Measurements from ENCODE around the gene UTP4.
"Not testable (repeated sequence)": the region's sequence is repeated elsewhere in the genome, so short reads cannot be mapped to it uniquely, and the experiment has no call there.

UTP4 gene

DNA sequence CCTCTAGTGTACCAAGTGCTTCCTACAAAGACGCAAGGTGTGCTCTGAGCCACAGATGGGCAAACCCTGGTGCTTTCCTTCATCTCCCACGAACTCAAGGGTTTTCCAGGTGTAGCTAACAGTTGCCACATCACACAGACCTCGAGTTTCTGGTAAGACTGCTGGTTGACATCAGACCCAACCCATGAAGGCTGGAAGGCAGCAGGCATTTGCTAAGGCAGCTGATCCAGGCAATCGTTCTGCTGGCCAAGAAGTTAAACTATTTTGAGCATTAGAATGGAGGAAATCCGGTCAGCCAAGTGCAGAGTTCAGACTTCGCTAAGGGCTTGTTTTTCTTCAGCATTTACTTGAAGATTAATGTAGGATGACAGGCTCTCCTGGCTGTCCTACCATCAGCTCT is 15.5 kb upstream of the UTP4 start:
- Histone ChIP-seq H3K4me1 (no peaks in the 10 kb centered on the region), H3K27me3 (no peaks in the 10 kb centered on the region), H3K36me3 (peaks cover 39% of the 10 kb centered on the region), H3K9me3 (no peaks in the 10 kb centered on the region), H3K4me3 (ENCODE audit: low read depth, low read length) (no peak overlapping the region)
- DNase-seq, result no peak
- TF ChIP-seq, protein P1, sequence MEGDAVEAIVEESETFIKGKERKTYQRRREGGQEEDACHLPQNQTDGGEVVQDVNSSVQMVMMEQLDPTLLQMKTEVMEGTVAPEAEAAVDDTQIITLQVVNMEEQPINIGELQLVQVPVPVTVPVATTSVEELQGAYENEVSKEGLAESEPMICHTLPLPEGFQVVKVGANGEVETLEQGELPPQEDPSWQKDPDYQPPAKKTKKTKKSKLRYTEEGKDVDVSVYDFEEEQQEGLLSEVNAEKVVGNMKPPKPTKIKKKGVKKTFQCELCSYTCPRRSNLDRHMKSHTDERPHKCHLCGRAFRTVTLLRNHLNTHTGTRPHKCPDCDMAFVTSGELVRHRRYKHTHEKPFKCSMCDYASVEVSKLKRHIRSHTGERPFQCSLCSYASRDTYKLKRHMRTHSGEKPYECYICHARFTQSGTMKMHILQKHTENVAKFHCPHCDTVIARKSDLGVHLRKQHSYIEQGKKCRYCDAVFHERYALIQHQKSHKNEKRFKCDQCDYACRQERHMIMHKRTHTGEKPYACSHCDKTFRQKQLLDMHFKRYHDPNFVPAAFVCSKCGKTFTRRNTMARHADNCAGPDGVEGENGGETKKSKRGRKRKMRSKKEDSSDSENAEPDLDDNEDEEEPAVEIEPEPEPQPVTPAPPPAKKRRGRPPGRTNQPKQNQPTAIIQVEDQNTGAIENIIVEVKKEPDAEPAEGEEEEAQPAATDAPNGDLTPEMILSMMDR (IDR thresholded peaks at IDR 0.05; ENCODE audit: low read depth, low read length), result no peak

DNA sequence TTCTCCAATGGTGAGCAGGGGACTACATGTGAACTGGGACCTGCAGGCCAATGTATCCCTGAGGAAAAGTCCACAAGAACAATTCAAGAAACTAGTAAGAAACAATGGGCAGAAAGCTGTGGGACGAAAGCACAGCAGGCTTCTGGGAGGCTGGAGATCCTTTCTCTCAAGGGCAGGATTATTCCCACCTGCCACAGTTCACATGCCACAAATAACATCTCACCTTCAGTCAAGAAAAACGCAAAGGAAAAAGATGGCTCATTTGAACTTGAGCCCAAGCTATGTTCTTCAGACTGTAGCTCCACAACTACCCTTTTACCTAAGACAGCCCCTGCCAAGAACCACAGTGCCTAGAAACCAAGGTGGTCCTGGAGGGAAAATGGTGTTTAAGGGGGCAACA is 14.0 kb upstream of the UTP4 start:
- TF ChIP-seq, protein P1 (IDR thresholded peaks at IDR 0.05; ENCODE audit: low read depth, low read length), result no peak
- Histone ChIP-seq H3K9me3 (no peaks in the 10 kb centered on the region), H3K27me3 (no peaks in the 10 kb centered on the region), H3K4me1 (no peaks in the 10 kb centered on the region), H3K4me3 (ENCODE audit: low read depth, low read length) (no peak overlapping the region), H3K36me3 (peaks cover 40% of the 10 kb centered on the region)
- DNase-seq, result no peak

DNA sequence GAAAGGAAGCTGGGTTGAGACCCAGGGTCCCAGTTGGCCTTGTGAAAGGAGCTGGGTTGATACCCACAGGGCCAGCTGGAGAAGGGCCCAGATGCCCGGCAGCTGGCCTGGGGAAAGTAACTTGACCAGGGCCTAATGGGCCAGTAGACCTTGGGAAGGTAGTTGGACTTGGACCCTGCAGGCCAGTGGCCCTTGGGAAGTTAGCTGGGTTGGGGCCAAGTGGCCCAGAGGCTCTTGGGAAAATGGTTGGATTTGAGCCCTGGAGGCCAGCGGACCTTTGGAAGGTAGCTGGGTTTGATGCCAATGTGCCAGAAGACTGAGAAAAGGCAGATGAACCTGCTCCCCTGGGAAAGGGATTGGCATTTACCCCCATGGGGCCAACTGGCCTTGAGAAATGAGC is 13.5 kb upstream of the UTP4 start:
- no peak overlapping the region for H3K4me3 ChIP-seq (ENCODE audit: low read depth, low read length)
- peaks cover 40% of the 10 kb centered on the region for H3K36me3 ChIP-seq
- H3K9me3 ChIP-seq, result no peaks in the 10 kb centered on the region
- no peaks in the 10 kb centered on the region for H3K27me3 ChIP-seq
- no peak for DNase-seq
- H3K4me1 ChIP-seq, result no peaks in the 10 kb centered on the region
- TF ChIP-seq, protein P1 (IDR thresholded peaks at IDR 0.05; ENCODE audit: low read depth, low read length), result no peak

DNA sequence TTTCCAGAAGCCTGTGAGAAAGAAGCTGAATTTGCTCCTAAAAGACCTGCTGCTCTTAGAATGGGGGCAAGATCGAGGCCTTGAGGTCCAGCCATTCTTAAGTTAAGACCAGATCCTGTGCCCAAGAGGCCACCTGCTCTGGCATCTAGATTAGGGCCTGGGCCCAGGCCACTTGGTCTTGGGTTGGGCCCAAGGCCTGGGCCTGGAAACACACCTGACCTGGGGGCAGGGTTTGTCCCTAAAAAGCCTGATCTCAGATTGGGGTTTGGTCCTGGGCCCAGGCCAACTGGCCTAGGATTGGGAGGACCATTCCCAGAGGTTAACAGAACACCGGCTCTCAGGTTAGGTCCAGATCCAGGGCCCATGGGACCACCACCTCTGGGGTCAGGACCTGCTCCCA is 12.9 kb upstream of the UTP4 start:
- peaks cover 40% of the 10 kb centered on the region for H3K36me3 ChIP-seq
- H3K4me1 ChIP-seq, result no peaks in the 10 kb centered on the region
- H3K4me3 ChIP-seq (ENCODE audit: low read depth, low read length), result no peak overlapping the region
- TF ChIP-seq, protein P1 (IDR thresholded peaks at IDR 0.05; ENCODE audit: low read depth, low read length), result no peak
- H3K9me3 ChIP-seq, result no peaks in the 10 kb centered on the region
- DNase-seq, result no peak
- H3K27me3 ChIP-seq, result no peaks in the 10 kb centered on the region

DNA sequence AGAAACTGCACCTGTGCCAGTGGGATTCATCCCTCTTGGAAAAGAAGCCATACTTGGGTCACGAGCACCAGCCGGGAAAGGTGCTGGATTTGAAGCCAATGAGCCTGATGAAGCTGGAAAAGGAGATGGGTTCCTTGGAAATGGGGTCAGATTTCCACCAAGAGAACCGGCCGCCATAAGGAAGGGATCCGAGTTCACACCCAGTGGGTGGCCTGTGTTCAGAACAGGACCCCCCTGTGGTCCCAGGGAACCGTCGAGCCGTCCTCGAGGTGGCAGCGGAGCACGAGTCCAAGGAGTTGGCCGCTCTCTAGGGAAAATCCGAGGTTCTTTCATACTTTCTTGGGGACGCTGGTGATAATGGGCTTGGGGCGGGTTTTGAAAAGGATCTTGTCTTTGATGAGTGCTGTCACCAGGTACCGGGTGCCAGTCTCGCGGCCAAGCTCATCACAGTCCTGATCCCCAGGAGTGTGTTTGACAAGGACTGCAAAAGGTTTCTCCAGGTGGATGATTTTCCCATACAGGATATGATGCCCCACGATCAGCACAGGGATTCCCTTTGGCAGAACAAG is 12.3 kb upstream of the UTP4 start:
- Histone ChIP-seq H3K27me3 (no peaks in the 10 kb centered on the region), H3K36me3 (peaks cover 40% of the 10 kb centered on the region), H3K4me1 (no peaks in the 10 kb centered on the region), H3K9me3 (no peaks in the 10 kb centered on the region), H3K4me3 (ENCODE audit: low read depth, low read length) (no peak overlapping the region)
- no peak for DNase-seq
- TF ChIP-seq, protein P1 (IDR thresholded peaks at IDR 0.05; ENCODE audit: low read depth, low read length), result no peak

DNA sequence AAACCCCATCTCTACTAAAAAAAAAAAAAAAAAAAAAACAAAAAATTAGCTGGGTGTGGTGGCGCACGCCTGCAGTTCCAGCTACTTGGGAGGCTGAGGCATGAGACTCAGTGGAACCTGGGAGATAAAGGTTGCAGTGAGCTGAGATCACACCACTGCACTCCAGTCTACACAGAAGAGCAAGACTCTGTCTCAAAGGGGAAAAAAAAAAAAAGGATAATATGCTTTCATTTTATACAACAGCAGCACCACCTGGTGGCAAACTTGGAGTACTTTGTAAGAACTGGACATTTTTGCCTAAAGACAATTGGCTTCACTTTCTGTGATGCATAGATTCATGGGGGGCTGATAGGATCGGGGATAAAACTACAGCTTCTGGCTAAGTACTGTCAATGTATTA is 8.5 kb upstream of the UTP4 start:
- H3K4me3 ChIP-seq (ENCODE audit: low read depth, low read length), result no peak overlapping the region
- DNase-seq, result peak; percentile 79

DNA sequence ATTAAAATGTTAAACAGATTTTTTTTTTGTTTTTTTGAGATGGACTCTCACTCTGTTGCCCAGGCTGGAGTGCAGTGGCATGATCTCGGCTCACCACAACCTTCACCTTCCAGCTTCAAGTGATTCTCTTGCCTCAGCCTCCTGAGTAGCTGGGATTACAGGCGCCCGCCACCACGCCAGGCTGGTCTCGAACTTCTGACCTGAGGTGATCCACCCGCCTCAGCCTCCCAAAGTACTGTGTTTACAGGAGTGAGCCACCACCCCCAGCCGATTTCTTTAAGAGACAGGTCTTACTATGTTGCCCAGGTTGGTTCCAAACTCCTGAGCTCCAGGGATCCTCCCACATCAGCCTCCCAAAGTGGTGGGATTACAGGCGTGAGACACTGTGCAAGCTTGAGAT is 8.0 kb upstream of the UTP4 start:
- not testable (repeated sequence) for H3K9me3 ChIP-seq; H3K27me3 ChIP-seq; H3K4me1 ChIP-seq; H3K4me3 ChIP-seq (ENCODE audit: low read depth, low read length); DNase-seq
- peaks cover 18% of the 10 kb centered on the region for H3K36me3 ChIP-seq

More for the DNA sequence above, 8.5 kb upstream of the UTP4 start:
- H3K36me3 ChIP-seq, result peaks cover 23% of the 10 kb centered on the region
- no peaks in the 10 kb centered on the region for H3K9me3 ChIP-seq
- no peaks in the 10 kb centered on the region for H3K4me1 ChIP-seq
- H3K27me3 ChIP-seq, result no peaks in the 10 kb centered on the region
- TF ChIP-seq, protein P1 (IDR thresholded peaks at IDR 0.05; ENCODE audit: low read depth, low read length), result peak; percentile 76

DNA sequence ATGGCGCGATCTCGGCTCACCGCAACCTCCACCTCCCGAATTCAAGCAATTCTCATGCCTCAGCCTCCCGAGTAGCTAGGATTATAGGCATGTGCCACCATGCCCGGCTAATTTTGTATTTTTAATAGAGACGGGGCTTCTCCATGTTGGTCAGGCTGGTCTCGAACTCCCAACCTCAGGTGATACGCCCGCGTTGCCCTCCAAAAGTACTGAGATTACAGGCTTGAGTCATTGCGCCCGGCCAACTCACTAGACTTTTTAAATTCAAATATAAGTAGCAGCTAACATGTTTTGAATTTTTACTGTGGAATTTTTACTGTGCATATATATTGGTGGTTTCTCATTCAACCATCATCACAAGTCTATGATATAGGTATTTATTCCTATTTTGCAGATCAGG is 7.5 kb upstream of the UTP4 start:
- H3K27me3 ChIP-seq; H3K4me1 ChIP-seq; H3K4me3 ChIP-seq (ENCODE audit: low read depth, low read length); DNase-seq; H3K9me3 ChIP-seq: not testable (repeated sequence)
- peaks cover 13% of the 10 kb centered on the region for H3K36me3 ChIP-seq

Measured in BE2C (cell line).